Body of pancreas (tissue), 4 donors: ENCODE data around the gene GAPT. TPM values are rescaled to one million over a fixed set of nuclear protein-coding genes. Genes with fewer than 3 reads are reported as not detected.
"Not testable (repeated sequence)": the region's sequence is repeated elsewhere in the genome, so short reads cannot be mapped to it uniquely, and the experiment has no call there.

ENCODE experiments used
- ATAC-seq: fragments of 150-250 bp; one replicate; pipeline ENCODE4 v1.9.1; 2016
- DNase-seq, 4 donors: peaks; one replicate each; pipeline ENCODE4 v3.0.0-alpha.2; 2019
- H3K27ac ChIP-seq, 4 donors: fragments of 200-600 bp; sonication (generic); 1 replicate in 3 of 4; 2 replicates in 1 of 4; pipeline versions ENCODE4 v1.5.1 to v1.6.1; 2016 to 2019; ENCODE audit warnings: mild to moderate bottlenecking in 1 of 4, mixed read lengths in 1 of 4, moderate library complexity in 1 of 4
- H3K27me3 ChIP-seq, 2 donors: fragments of 200-600 bp; sonication (generic); one replicate each; pipeline ENCODE4 v1.6.0; 2016; ENCODE audit warnings: mild to moderate bottlenecking in 1 of 2
- H3K36me3 ChIP-seq, 2 donors: fragments of 200-600 bp; sonication (generic); replicated peaks in 1 of 2; 2 replicates each; pipeline ENCODE4 v1.5.1; 2016; ENCODE audit warnings: low read depth in 2 of 2; ENCODE audit not compliant: insufficient read depth in 1 of 2
- H3K4me1 ChIP-seq: fragments of 200-600 bp; sonication (generic); one replicate; pipeline ENCODE4 v1.6.0; 2016
- H3K4me3 ChIP-seq, 2 donors: fragments of 200-600 bp; sonication (generic); 1 replicate in 1 of 2; 2 replicates in 1 of 2; pipeline ENCODE4 v1.5.1; 2016 to 2019
- H3K9me3 ChIP-seq, 3 donors: fragments of 200-600 bp; sonication (generic); 1 replicate in 2 of 3; 2 replicates in 1 of 3; pipeline ENCODE4 v1.5.1; 2016
- CTCF ChIP-seq, 7 experiments: fragments of 450-650 bp in 4 of 7; fragments of 200-600 bp in 3 of 7; sonication (generic) in 3 of 7; IDR thresholded peaks; one replicate each; pipeline ENCODE4 v1.5.1; 2016 to 2019; ENCODE audit warnings: antibody characterized with exemption in 7 of 7
- POLR2A ChIP-seq, 3 donors: fragments of 450-650 bp; IDR thresholded peaks; one replicate each; pipeline ENCODE4 v1.6.1; 2016; ENCODE audit warnings: antibody characterized with exemption in 3 of 3, mild to moderate bottlenecking in 2 of 3
- WGBS, 2 donors: methylation state at CpG; one replicate each; pipeline ENCODE4 v1.1.5; 2017; 5-methylcytosine and 5-hydroxymethylcytosine counted together
- intact Hi-C: fragments of 100-400 bp; cut with DNase I; formaldehyde crosslinking; loops from one replicate; pipeline ENCODE4 v1.15.1; 2023
- total RNA-seq, 2 donors: library from RNA; depleted of rRNA; stranded (reverse); fragments of >200 nt; gene quantifications; one replicate each; pipeline ENCODE4 v1.1.0, GENCODE V29; 2016

GAPT gene
- total RNA-seq, 2 donors from 2014 or later, result 1.3 TPM; not detected in 1

DNA sequence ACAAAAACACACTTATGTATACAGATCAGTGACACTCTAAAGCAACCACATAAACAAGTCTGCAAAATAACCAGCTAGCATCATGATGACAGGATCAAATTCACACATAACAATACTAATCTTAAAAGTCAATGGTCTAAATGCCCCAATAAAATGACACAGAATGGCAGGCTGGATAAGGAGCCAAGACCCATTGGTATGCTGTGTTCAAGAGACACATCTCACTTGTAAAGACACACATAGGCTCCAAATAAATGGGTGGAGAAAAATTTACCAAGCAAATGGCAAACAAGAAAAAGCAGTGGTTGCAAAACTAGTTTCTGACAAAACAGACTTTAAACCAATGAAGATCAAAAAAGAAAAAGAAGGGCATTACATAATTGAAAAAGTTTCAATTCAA lies 26.0 kb downstream of the GAPT start:
- H3K9me3 ChIP-seq, result peaks cover 0 to 4% (median 0%) of the 10 kb centered on the region in 3 donors
- TF ChIP-seq POLR2A (IDR thresholded peaks at IDR 0.05) (no peak), CTCF (IDR thresholded peaks at IDR 0.05) (no peak)
- intact Hi-C loops, result no loop called here

DNA sequence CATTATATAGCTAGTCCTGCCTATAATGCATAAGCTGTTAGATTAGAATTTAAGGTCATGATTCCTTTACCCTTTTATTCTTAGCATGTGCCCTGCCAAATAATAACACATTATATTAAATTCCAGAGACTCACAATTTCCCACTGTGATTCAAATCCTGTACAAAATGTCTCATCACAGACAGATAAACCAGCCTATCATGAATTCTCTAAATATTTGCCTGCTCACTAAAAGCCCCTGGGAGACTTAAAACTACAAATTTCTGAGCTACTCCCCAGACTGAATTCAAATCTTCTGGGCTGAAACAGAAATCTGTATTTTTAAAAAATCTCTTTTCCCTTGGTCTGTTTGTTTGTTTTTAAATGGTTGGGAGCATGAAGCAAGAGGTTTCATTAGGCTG lies 32.7 kb downstream of the GAPT start:
- H3K36me3 ChIP-seq, result no peaks in the 10 kb centered on the region
- H3K4me1 ChIP-seq, result no peaks in the 10 kb centered on the region
- H3K9me3 ChIP-seq, result no peaks in the 10 kb centered on the region
- no peaks in the 10 kb centered on the region for H3K27me3 ChIP-seq
- no peak overlapping the region for H3K4me3 ChIP-seq
- no peak overlapping the region for H3K27ac ChIP-seq
- intact Hi-C loops, result no loop called here
- DNase-seq (no peak), ATAC-seq (no peak)
- TF ChIP-seq CTCF (IDR thresholded peaks at IDR 0.05), result no peak
- no peak for TF ChIP-seq POLR2A (IDR thresholded peaks at IDR 0.05)

More for the DNA sequence above, 26.0 kb downstream of the GAPT start:
- Histone ChIP-seq H3K4me3 (no peak overlapping the region), H3K36me3 (no peaks in the 10 kb centered on the region), H3K27me3 (no peaks in the 10 kb centered on the region), H3K27ac (no peak overlapping the region), H3K4me1 (no peaks in the 10 kb centered on the region)
- DNase-seq (no peak), ATAC-seq (no peak)

- Histone ChIP-seq H3K27me3 (no peaks in the 10 kb centered on the region), H3K27ac (no peak overlapping the region), H3K4me3 (no peak overlapping the region), H3K9me3 (no peaks in the 10 kb centered on the region), H3K36me3 (no peaks in the 10 kb centered on the region), H3K4me1 (no peaks in the 10 kb centered on the region)
- TF ChIP-seq CTCF (IDR thresholded peaks at IDR 0.05) (no peak), POLR2A (IDR thresholded peaks at IDR 0.05) (no peak)
- WGBS, 2 donors, result 71 to 90% methylated on average over 1 of the region's 1 CpG
- intact Hi-C loops, result no loop called here
- DNase-seq, result no peak
- ATAC-seq, result no peak
These were observed 33.3 kb downstream of the GAPT start for GRCh38 chr5:58524571-58524970.

DNA sequence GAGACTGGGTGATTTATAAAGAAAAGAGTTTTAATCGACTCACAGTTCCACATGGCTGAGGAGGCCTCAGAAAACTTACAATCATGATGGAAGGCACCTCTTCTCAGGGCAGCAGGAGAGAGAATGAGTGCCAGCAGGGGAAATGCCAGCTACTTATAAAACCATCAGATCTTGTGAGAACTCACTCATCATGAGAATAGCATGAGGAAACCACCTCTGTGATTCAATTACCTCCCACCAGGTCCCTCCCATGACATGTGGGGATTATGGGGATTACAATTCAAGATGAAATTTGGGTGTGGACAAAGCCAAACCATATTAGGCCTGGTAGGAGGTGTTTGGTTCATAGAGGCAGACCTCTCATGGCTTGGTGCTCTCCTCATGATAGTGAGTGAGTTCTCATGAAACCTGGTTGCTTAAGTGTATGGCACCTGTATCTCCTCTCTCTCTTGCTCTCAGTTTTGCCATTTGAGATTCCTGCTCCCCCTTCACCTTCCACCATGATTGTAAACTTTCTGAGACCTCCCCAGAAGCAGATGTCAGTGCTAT lies 39.8 kb downstream of the GAPT start:
- Histone ChIP-seq H3K9me3 (no peaks in the 10 kb centered on the region), H3K36me3 (no peaks in the 10 kb centered on the region), H3K4me1 (no peaks in the 10 kb centered on the region), H3K27ac (no peak overlapping the region), H3K27me3 (no peaks in the 10 kb centered on the region), H3K4me3 (no peak overlapping the region)
- 70 to 81% methylated on average over 1 of the region's 1 CpG for WGBS, 2 donors
- no peak for TF ChIP-seq CTCF (IDR thresholded peaks at IDR 0.05)
- no peak for TF ChIP-seq POLR2A (IDR thresholded peaks at IDR 0.05)
- intact Hi-C loops, result no loop called here
- ATAC-seq, result no peak
- DNase-seq, result no peak

DNA sequence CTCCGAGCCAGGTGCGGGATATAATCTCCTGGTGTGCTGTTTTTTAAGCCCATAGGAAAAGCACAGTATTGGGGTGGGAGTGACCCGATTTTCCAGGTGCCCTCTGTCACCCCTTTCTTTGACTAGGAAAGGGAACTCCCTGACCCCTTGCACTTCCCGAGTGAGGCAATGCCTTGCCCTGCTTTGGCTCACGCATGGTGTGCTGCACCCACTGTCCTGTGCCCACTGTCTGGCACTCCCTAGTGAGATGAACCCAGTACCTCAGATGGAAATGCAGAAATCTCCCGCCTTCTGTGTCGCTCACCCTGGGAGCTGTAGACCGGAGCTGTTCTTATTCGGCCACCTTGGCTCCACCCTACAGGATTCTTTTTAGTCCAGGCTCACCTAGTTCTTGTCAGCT lies 50.7 kb downstream of the GAPT start:
- H3K4me1 ChIP-seq, H3K27ac ChIP-seq, H3K9me3 ChIP-seq, ATAC-seq, intact Hi-C loops, H3K4me3 ChIP-seq, H3K27me3 ChIP-seq, H3K36me3 ChIP-seq, DNase-seq: not testable (repeated sequence)
- WGBS, 2 donors, result 82 to 89% methylated on average over 7 to 9 of the region's 9 CpGs
